Nephron progenitor cell (in vitro differentiated cells): ENCODE data around the gene ELL2.
A peak's percentile ranks its signal among the peaks of the same experiment; 100 is the strongest.

Experiments
- DNase-seq: peaks from one replicate; pipeline ENCODE4 v3.0.0; 2021
- H3K27ac Mint-ChIP-seq: 2 replicates; pipeline ENCODE4 v1.8.0; 2021; ENCODE audit warnings: mild to moderate bottlenecking, moderate library complexity, mixed read lengths
- H3K27me3 Mint-ChIP-seq: 2 replicates; pipeline ENCODE4 v1.8.0; 2021; ENCODE audit warnings: mild to moderate bottlenecking, low read depth, mixed read lengths; ENCODE audit not compliant: poor library complexity
- H3K36me3 Mint-ChIP-seq: 2 replicates; pipeline ENCODE4 v1.8.0; 2021; ENCODE audit warnings: low read depth, mixed read lengths
- H3K4me1 Mint-ChIP-seq: 2 replicates; pipeline ENCODE4 v1.8.0; 2021; ENCODE audit warnings: mixed read lengths
- H3K4me3 Mint-ChIP-seq: 2 replicates; pipeline ENCODE4 v1.8.0; 2021; ENCODE audit warnings: mild to moderate bottlenecking, moderate library complexity, mixed read lengths
- H3K9me3 Mint-ChIP-seq: 2 replicates; pipeline ENCODE4 v1.8.0; 2021; ENCODE audit warnings: mild to moderate bottlenecking, moderate library complexity, mixed read lengths
- CTCF ChIP-seq: fragments of 200-600 bp; sonication (generic); IDR thresholded peaks from 2 replicates; pipeline ENCODE4 v1.5.0; 2021; ENCODE audit warnings: antibody characterized with exemption

Gene ELL2

GRCh38 chr5:95919658-95920057 lies 42.0 kb downstream of the ELL2 start:
- peaks cover 34% of the 10 kb centered on the region for H3K36me3 Mint-ChIP-seq
- no peak for TF ChIP-seq CTCF
- peaks cover 52% of the 10 kb centered on the region for H3K4me1 Mint-ChIP-seq
- H3K4me3 Mint-ChIP-seq = no peak overlapping the region
- no peak overlapping the region for H3K27ac Mint-ChIP-seq
- no peak for DNase-seq
- H3K27me3 Mint-ChIP-seq = no peaks in the 10 kb centered on the region
- no peaks in the 10 kb centered on the region for H3K9me3 Mint-ChIP-seq

- no peak for DNase-seq
- Mint-ChIP-seq H3K4me1 (peaks cover 50% of the 10 kb centered on the region), H3K27ac (peak overlapping the region; percentile 84), H3K9me3 (no peaks in the 10 kb centered on the region), H3K4me3 (no peak overlapping the region), H3K36me3 (peaks cover 34% of the 10 kb centered on the region), H3K27me3 (no peaks in the 10 kb centered on the region)
- no peak for TF ChIP-seq CTCF
Observed at GRCh38 chr5:95918421-95919006, 43.1 kb downstream of the ELL2 start.

DNA sequence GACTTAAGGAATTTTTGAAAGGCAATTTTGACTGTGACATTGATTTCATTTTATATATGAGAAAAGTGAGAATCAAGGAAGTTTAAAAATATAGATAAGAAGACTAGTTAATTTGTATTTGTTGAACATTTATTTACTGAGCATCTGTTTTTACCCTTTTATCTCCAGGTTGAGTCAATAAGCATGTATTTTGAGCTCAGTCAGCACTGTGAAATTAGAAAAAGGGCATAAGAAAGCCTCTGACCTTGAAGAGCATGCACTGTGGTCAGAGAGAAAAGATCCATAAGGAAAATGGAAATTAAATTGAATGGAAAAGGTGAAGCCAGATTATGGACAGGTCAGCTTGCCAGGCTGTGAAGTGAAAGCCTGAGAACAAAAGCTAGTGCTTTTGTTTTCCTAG lies 44.4 kb downstream of the ELL2 start:
- Mint-ChIP-seq H3K27ac (peak overlapping the region; percentile 50), H3K36me3 (peaks cover 25% of the 10 kb centered on the region), H3K4me1 (peaks cover 63% of the 10 kb centered on the region), H3K9me3 (no peaks in the 10 kb centered on the region), H3K27me3 (no peaks in the 10 kb centered on the region), H3K4me3 (no peak overlapping the region)
- TF ChIP-seq CTCF = no peak
- no peak for DNase-seq

DNA sequence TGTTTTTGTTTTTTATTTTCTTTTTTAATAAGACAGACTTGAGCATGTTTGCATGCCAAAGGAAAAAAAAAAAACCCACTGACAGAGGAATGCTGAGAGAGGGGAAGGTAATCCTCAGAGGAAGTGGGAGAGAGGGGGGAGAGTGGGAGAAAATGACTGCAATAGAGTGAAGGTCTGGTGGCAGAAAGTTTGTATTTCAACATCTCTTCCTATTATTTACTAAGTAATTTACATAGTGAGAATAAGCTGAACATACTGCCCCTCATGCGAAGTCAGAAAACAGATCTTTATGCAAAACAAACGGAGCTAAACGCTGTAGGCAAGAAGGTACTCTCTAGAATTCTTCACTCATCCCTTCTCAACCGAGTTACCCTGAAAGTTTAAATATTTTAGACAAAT lies 45.0 kb downstream of the ELL2 start:
- Mint-ChIP-seq H3K27ac (peak overlapping the region; percentile 21), H3K36me3 (peaks cover 25% of the 10 kb centered on the region), H3K4me1 (peaks cover 68% of the 10 kb centered on the region), H3K9me3 (no peaks in the 10 kb centered on the region), H3K27me3 (no peaks in the 10 kb centered on the region), H3K4me3 (no peak overlapping the region)
- TF ChIP-seq CTCF = no peak
- no peak for DNase-seq

DNA sequence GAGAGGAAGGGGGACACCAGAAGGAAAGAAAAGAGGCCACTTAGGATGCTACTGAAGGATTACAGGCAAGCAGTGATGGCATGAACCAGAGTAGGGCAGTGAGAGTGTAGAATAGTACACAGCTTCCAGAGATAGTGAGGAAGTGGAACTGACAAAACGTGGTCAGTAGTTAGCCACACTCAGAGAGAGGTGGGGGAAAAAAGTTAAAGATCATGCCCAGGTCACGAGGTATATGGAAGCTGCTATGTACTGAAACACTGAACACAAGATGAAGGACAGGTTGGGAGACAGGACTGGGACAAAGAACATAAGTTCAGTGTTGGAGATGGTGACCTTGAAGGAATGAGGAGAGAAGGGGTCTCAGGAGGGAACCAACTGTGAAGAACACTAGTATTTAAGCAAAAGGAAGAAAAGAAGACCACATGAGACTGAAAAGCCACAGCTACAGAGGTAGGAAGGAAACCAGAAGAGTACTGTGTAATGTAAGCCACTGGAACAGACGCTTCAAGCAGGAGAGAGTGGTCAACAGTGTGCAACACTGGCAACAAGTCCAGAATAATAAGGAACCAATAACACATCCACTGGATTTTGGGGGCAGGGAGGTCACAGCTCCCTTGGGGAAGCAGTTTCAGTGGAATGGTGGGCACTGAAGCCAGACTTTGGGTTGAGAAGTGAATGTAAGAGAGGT lies 45.5 kb downstream of the ELL2 start:
- Mint-ChIP-seq H3K27ac (peak overlapping the region; percentile 14), H3K27me3 (no peaks in the 10 kb centered on the region), H3K4me3 (peak overlapping the region; percentile 21), H3K9me3 (no peaks in the 10 kb centered on the region), H3K4me1 (peaks cover 74% of the 10 kb centered on the region), H3K36me3 (peaks cover 25% of the 10 kb centered on the region)
- TF ChIP-seq CTCF = no peak
- DNase-seq = no peak

DNA sequence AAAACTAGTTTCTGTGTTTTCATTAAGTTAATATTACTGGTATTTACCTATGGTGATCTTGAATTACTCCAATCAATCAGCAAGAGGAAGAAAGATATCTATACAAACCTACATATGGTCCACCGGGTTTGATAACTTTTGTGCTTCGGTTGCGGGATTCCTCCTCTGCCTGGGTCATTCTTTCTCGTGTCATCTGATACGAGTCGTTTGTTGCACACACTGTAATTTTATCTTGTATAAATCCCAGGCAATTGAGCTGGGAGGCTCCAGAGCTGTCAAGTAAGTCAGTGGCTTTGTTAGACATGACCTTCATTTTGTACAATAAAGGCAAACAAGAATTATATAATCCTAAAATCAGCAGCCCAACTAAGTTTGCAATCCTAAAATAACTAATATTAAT lies 48.0 kb downstream of the ELL2 start:
- H3K4me1 Mint-ChIP-seq = peaks cover 91% of the 10 kb centered on the region
- H3K4me3 Mint-ChIP-seq = peak overlapping the region; percentile 66
- H3K9me3 Mint-ChIP-seq = no peaks in the 10 kb centered on the region
- peak overlapping the region; percentile 70 for H3K27ac Mint-ChIP-seq
- DNase-seq = no peak
- TF ChIP-seq CTCF = no peak
- peaks cover 19% of the 10 kb centered on the region for H3K36me3 Mint-ChIP-seq
- no peaks in the 10 kb centered on the region for H3K27me3 Mint-ChIP-seq
